H9 (cell line): ENCODE data around the gene OR56A3. TPM values are rescaled to one million over a fixed set of nuclear protein-coding genes. Genes with fewer than 3 reads are reported as not detected.

ENCODE experiments used
- DNase-seq: peaks from one replicate; pipeline ENCODE4 v3.0.0-alpha.2; 2017
- H2AFZ ChIP-seq: one replicate; pipeline ENCODE4 v1.6.1; 2013; ENCODE audit warnings: mild to moderate bottlenecking, low read length, control low read depth, moderate library complexity
- H2AK5ac ChIP-seq: 2 replicates; pipeline ENCODE4 v1.6.1; 2013; ENCODE audit warnings: low read length, control low read depth, mixed read lengths; ENCODE audit not compliant: insufficient read length
- H2BK120ac ChIP-seq: one replicate; pipeline ENCODE4 v1.6.1; 2013; ENCODE audit warnings: low read depth, mild to moderate bottlenecking, low read length, control low read depth, inconsistent platforms; ENCODE audit not compliant: poor library complexity, severe bottlenecking
- H2BK12ac ChIP-seq: 2 replicates; pipeline ENCODE4 v1.6.1; 2013; ENCODE audit warnings: low read length, control low read depth, mixed read lengths, low read depth; ENCODE audit not compliant: insufficient read length
- H2BK15ac ChIP-seq: 2 replicates; pipeline ENCODE4 v1.6.1; 2013; ENCODE audit warnings: low read depth, low read length, control low read depth
- H2BK20ac ChIP-seq: one replicate; pipeline ENCODE4 v1.6.1; 2013; ENCODE audit warnings: low read depth, mild to moderate bottlenecking, low read length, control low read depth, inconsistent platforms; ENCODE audit not compliant: poor library complexity, severe bottlenecking
- H2BK5ac ChIP-seq: 2 replicates; pipeline ENCODE4 v1.6.1; 2013; ENCODE audit warnings: low read length, control low read depth, mixed read lengths; ENCODE audit not compliant: insufficient read length
- H3K14ac ChIP-seq: 2 replicates; pipeline ENCODE4 v1.6.1; 2013; ENCODE audit warnings: low read length, control low read depth; ENCODE audit not compliant: insufficient read depth
- H3K18ac ChIP-seq: 2 replicates; pipeline ENCODE4 v1.6.1; 2013; ENCODE audit warnings: low read depth, mild to moderate bottlenecking, mixed read lengths, low read length, control low read depth; ENCODE audit not compliant: insufficient read length
- H3K23ac ChIP-seq: 2 replicates; pipeline ENCODE4 v1.6.1; 2013; ENCODE audit warnings: low read length, control low read depth, mixed read lengths, low read depth; ENCODE audit not compliant: insufficient read length
- H3K23me2 ChIP-seq: 2 replicates; pipeline ENCODE4 v1.6.1; 2013; ENCODE audit warnings: low read depth, mild to moderate bottlenecking, mixed read lengths, low read length, control low read depth; ENCODE audit not compliant: insufficient read length, poor library complexity, severe bottlenecking
- H3K27ac ChIP-seq: 2 replicates; pipeline ENCODE4 v1.5.1; 2013; ENCODE audit warnings: low read length, control low read depth, mixed read lengths, low read depth; ENCODE audit not compliant: insufficient read length
- H3K27me3 ChIP-seq: 2 replicates; pipeline ENCODE4 v1.6.1; 2013; ENCODE audit warnings: low read length, control low read depth, inconsistent platforms; ENCODE audit not compliant: insufficient read depth
- H3K4ac ChIP-seq: 2 replicates; pipeline ENCODE4 v1.6.1; 2013; ENCODE audit warnings: low read depth, mild to moderate bottlenecking, control low read depth, inconsistent platforms, low read length, moderate library complexity
- H3K4me1 ChIP-seq: 2 replicates; pipeline ENCODE4 v1.6.1; 2013; ENCODE audit warnings: low read length, control low read depth, inconsistent platforms; ENCODE audit not compliant: insufficient read depth
- H3K4me2 ChIP-seq: 2 replicates; pipeline ENCODE4 v1.6.1; 2013; ENCODE audit warnings: low read length, control low read depth, mixed read lengths; ENCODE audit not compliant: insufficient read length, insufficient read depth
- H3K56ac ChIP-seq: 2 replicates; pipeline ENCODE4 v1.6.1; 2013; ENCODE audit warnings: low read depth, mild to moderate bottlenecking, mixed read lengths, low read length, control low read depth; ENCODE audit not compliant: insufficient read length
- H3K79me1 ChIP-seq: 2 replicates; pipeline ENCODE4 v1.6.1; 2013; ENCODE audit warnings: low read depth, mild to moderate bottlenecking, moderate library complexity, low read length, control low read depth, inconsistent platforms; ENCODE audit not compliant: insufficient read depth, poor library complexity, severe bottlenecking
- H3K79me2 ChIP-seq: 2 replicates; pipeline ENCODE4 v1.6.1; 2013; ENCODE audit warnings: low read length, control low read depth, inconsistent platforms; ENCODE audit not compliant: insufficient read depth
- H3K9ac ChIP-seq: 2 replicates; pipeline ENCODE4 v1.6.1; 2013; ENCODE audit warnings: low read length, control low read depth, mixed read lengths; ENCODE audit not compliant: insufficient read length; ENCODE audit errors: extremely low read depth
- H3K9me3 ChIP-seq: one replicate; pipeline ENCODE4 v1.6.1; 2013; ENCODE audit warnings: low read depth, low read length, inconsistent platforms; ENCODE audit not compliant: control insufficient read depth
- H3T11ph ChIP-seq: one replicate; pipeline ENCODE4 v1.6.1; 2013; ENCODE audit warnings: mild to moderate bottlenecking, low read length, control low read depth, inconsistent platforms
- H4K20me1 ChIP-seq: one replicate; pipeline ENCODE4 v1.6.1; 2013; ENCODE audit not compliant: control insufficient read depth, insufficient read length, insufficient read depth
- H4K5ac ChIP-seq: 2 replicates; pipeline ENCODE4 v1.6.1; 2013; ENCODE audit warnings: low read depth, mild to moderate bottlenecking, mixed read lengths, low read length, control low read depth; ENCODE audit not compliant: insufficient read length
- H4K8ac ChIP-seq: replicated peaks from 2 replicates; pipeline ENCODE4 v1.6.1; 2013; ENCODE audit warnings: low read length, control low read depth, mixed read lengths, low read depth; ENCODE audit not compliant: insufficient read length
- H4K91ac ChIP-seq: 2 replicates; pipeline ENCODE4 v1.6.1; 2013; ENCODE audit warnings: low read depth, mild to moderate bottlenecking, moderate library complexity, mixed read lengths, low read length, control low read depth; ENCODE audit not compliant: insufficient read length
- H3K27ac Mint-ChIP-seq, 3 experiments: 2 replicates in 2 of 3; 3 replicates in 1 of 3; pipeline ENCODE4 v1.8.0; 2020 to 2021; ENCODE audit warnings: mixed read lengths in 3 of 3, mild to moderate bottlenecking in 1 of 3, moderate library complexity in 1 of 3
- H3K27me3 Mint-ChIP-seq: 2 replicates; pipeline ENCODE4 v1.8.0; 2021; ENCODE audit warnings: low read depth, mild to moderate bottlenecking, moderate library complexity, mixed read lengths
- H3K36me3 Mint-ChIP-seq, 3 experiments: 2 replicates in 2 of 3; 3 replicates in 1 of 3; pipeline ENCODE4 v1.8.0; 2020 to 2021; ENCODE audit warnings: low read depth in 3 of 3, mixed read lengths in 3 of 3; ENCODE audit not compliant: insufficient read depth in 1 of 3
- H3K4me1 Mint-ChIP-seq, 2 experiments: 2 replicates each; pipeline ENCODE4 v1.8.0; 2020; ENCODE audit warnings: mixed read lengths in 2 of 2
- H3K4me3 Mint-ChIP-seq, 2 experiments: 2 replicates in 1 of 2; 3 replicates in 1 of 2; pipeline ENCODE4 v1.8.0; 2020 to 2021; ENCODE audit warnings: mild to moderate bottlenecking in 2 of 2, mixed read lengths in 2 of 2, moderate library complexity in 1 of 2
- H3K9me3 Mint-ChIP-seq, 2 experiments: 2 replicates in 1 of 2; 3 replicates in 1 of 2; pipeline ENCODE4 v1.8.0; 2020; ENCODE audit warnings: mild to moderate bottlenecking in 2 of 2, mixed read lengths in 2 of 2, moderate library complexity in 1 of 2
- WGBS: extraction: QIAGEN DNeasy Blood & Tissue Kit; methylation state at CpG from one replicate; pipeline ENCODE4 v1.1.7; 2013; ENCODE audit warnings: missing lambda C conversion rate, low lambda C conversion rate, mixed read lengths; ENCODE audit not compliant: insufficient read length; ENCODE audit errors: extremely low coverage; 5-methylcytosine and 5-hydroxymethylcytosine counted together
- total RNA-seq: library from RNA; stranded (reverse); gene quantifications from 2 replicates; pipeline ENCODE4 v1.2.1, GENCODE V29; 2021
- TF ChIP-seq, protein P1 (sequence below): fragments of 200-600 bp; sonication (generic); conservative IDR thresholded peaks from 3 replicates; pipeline ENCODE4 v1.8.0; 2021; ENCODE audit warnings: antibody characterized with exemption, mild to moderate bottlenecking

Gene OR56A3
- total RNA-seq, 1 experiment from 2014 or later, result not detected

DNA sequence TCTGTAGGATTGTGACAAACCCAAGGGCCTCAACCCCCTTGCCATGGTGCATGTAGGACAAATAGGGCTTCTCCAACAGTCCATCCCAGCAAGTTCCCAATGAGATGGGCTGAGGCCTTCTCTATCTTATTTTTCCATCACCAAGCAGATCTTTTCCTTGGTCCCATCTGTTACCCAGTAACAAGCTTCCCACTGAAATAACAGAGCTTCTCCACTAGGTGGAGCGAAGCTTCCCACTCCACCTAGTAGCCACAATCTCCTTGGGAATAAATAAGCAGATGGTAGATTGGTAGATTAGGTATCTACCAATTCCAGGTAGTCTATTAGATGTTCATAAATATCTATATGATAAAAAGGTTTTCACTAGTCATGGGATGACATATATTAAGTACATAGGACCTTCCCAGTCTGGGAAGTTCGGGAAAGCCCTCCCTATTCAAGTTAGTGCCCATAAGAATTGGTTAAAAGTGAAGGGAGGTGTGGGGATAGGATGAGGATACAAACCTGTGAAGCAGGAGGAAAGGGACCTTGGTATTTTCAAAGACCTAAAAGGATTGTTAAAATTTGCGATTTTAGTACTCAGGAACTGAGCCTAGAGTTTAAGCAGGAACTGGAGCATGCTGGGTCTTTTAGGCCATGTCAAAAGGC, 50.7 kb downstream of the OR56A3 start:
- no peak overlapping the region for H2BK12ac ChIP-seq
- H3K23ac ChIP-seq, result no peak overlapping the region
- H3K79me1 ChIP-seq, result no peaks in the 10 kb centered on the region
- no peak overlapping the region for H2BK20ac ChIP-seq
- H3K27me3 ChIP-seq, result no peaks in the 10 kb centered on the region
- H3K9ac ChIP-seq, result no peak overlapping the region
- H2BK5ac ChIP-seq, result no peak overlapping the region
- WGBS, result no CpG with 5 or more reads among the region's 3 CpGs
- H2AFZ ChIP-seq, result no peak overlapping the region
- H3K27ac ChIP-seq, result no peak overlapping the region
- no peaks in the 10 kb centered on the region for H3K9me3 Mint-ChIP-seq
- H3K14ac ChIP-seq, result no peak overlapping the region
- no peak overlapping the region for H4K91ac ChIP-seq
- no peak overlapping the region for H2BK15ac ChIP-seq
- H3K79me2 ChIP-seq, result no peaks in the 10 kb centered on the region
- H2AK5ac ChIP-seq, result no peak overlapping the region
- no peak overlapping the region for H3K56ac ChIP-seq
- no peak overlapping the region for H4K5ac ChIP-seq
- H3K4me1 Mint-ChIP-seq, result 0 out of 4 replicates have a peak, but pooled peaks cover 0 to 2% of the 10 kb centered on the region in 2 experiments
- H3K9me3 ChIP-seq, result no peaks in the 10 kb centered on the region
- no peak overlapping the region for H3K27ac Mint-ChIP-seq
- H2BK120ac ChIP-seq, result no peak overlapping the region
- no peaks in the 10 kb centered on the region for H4K20me1 ChIP-seq
- no peak for DNase-seq
- no peaks in the 10 kb centered on the region for H3K36me3 Mint-ChIP-seq
- no peak overlapping the region for H3K4ac ChIP-seq
- H3K18ac ChIP-seq, result no peak overlapping the region
- H3K27me3 Mint-ChIP-seq, result peaks cover 1% of the 10 kb centered on the region; the same call in 1 of the 2 replicates
- H4K8ac ChIP-seq, result no peak overlapping the region
- TF ChIP-seq, protein P1, sequence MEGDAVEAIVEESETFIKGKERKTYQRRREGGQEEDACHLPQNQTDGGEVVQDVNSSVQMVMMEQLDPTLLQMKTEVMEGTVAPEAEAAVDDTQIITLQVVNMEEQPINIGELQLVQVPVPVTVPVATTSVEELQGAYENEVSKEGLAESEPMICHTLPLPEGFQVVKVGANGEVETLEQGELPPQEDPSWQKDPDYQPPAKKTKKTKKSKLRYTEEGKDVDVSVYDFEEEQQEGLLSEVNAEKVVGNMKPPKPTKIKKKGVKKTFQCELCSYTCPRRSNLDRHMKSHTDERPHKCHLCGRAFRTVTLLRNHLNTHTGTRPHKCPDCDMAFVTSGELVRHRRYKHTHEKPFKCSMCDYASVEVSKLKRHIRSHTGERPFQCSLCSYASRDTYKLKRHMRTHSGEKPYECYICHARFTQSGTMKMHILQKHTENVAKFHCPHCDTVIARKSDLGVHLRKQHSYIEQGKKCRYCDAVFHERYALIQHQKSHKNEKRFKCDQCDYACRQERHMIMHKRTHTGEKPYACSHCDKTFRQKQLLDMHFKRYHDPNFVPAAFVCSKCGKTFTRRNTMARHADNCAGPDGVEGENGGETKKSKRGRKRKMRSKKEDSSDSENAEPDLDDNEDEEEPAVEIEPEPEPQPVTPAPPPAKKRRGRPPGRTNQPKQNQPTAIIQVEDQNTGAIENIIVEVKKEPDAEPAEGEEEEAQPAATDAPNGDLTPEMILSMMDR, result peak; percentile 81
- H3T11ph ChIP-seq, result no peak overlapping the region
- no peak overlapping the region for H3K4me2 ChIP-seq
- no peaks in the 10 kb centered on the region for H3K4me1 ChIP-seq
- H3K4me3 Mint-ChIP-seq, result no peak overlapping the region
- no peaks in the 10 kb centered on the region for H3K23me2 ChIP-seq
